Measurements from ENCODE around the gene THOC5.

THOC5 gene

GRCh38 chr22:29531419-29531818, 22.1 kb downstream of the THOC5 start:
- peaks cover 3% of the 10 kb centered on the region for H3K9me3 Mint-ChIP-seq
- no peak overlapping the region for H3K4me3 Mint-ChIP-seq
- H3K36me3 Mint-ChIP-seq = peaks cover 72% of the 10 kb centered on the region
- H3K27me3 Mint-ChIP-seq = no peaks in the 10 kb centered on the region
- no peaks in the 10 kb centered on the region for H3K4me1 Mint-ChIP-seq
- no peak overlapping the region for H3K27ac Mint-ChIP-seq
- ATAC-seq = no peak

- no peaks in the 10 kb centered on the region for H3K4me1 Mint-ChIP-seq
- no peaks in the 10 kb centered on the region for H3K27me3 Mint-ChIP-seq
- ATAC-seq = no peak
- no peak overlapping the region for H3K27ac Mint-ChIP-seq
- H3K36me3 Mint-ChIP-seq = peaks cover 72% of the 10 kb centered on the region
- no peak overlapping the region for H3K4me3 Mint-ChIP-seq
- H3K9me3 Mint-ChIP-seq = peaks cover 3% of the 10 kb centered on the region
These were observed 22.8 kb downstream of the THOC5 start for GRCh38 chr22:29530716-29531115.

GRCh38 chr22:29528144-29528543, 25.4 kb downstream of the THOC5 start:
- Mint-ChIP-seq H3K4me3 (no peak overlapping the region), H3K36me3 (peaks cover 77% of the 10 kb centered on the region), H3K4me1 (no peaks in the 10 kb centered on the region), H3K27me3 (no peaks in the 10 kb centered on the region), H3K9me3 (no peaks in the 10 kb centered on the region), H3K27ac (no peak overlapping the region)
- ATAC-seq = no peak

- Mint-ChIP-seq H3K9me3 (no peaks in the 10 kb centered on the region), H3K27ac (no peak overlapping the region), H3K27me3 (no peaks in the 10 kb centered on the region), H3K36me3 (peaks cover 76% of the 10 kb centered on the region), H3K4me1 (no peaks in the 10 kb centered on the region), H3K4me3 (no peak overlapping the region)
- peak; percentile 82 for ATAC-seq
These were observed 28.9 kb downstream of the THOC5 start for GRCh38 chr22:29524442-29525191.

GRCh38 chr22:29523761-29524160, 29.8 kb downstream of the THOC5 start:
- H3K27ac Mint-ChIP-seq = no peak overlapping the region
- no peak overlapping the region for H3K4me3 Mint-ChIP-seq
- no peaks in the 10 kb centered on the region for H3K4me1 Mint-ChIP-seq
- peaks cover 73% of the 10 kb centered on the region for H3K36me3 Mint-ChIP-seq
- no peak for ATAC-seq
- no peaks in the 10 kb centered on the region for H3K27me3 Mint-ChIP-seq
- H3K9me3 Mint-ChIP-seq = no peaks in the 10 kb centered on the region

DNA sequence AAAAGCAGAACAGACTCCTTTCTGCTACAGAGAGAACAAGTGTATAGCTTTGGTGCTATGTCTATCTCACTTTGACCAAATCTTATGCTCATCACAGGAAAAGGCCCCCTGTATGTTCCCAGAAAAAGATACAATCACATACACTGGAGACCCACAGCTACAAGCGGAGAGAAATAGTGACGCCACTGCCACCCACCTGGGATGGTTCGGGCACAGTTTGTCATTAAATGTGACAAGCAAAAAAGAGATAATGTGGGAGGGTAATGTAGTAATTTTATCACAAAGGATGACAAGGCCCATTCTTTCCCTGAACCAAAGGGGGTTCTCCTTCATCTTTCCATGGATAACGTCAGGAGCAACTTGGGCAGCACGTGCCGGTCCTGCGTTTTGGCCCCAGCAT, 32.0 kb downstream of the THOC5 start:
- Mint-ChIP-seq H3K27ac (no peak overlapping the region), H3K4me3 (no peak overlapping the region), H3K27me3 (no peaks in the 10 kb centered on the region), H3K4me1 (no peaks in the 10 kb centered on the region), H3K9me3 (no peaks in the 10 kb centered on the region), H3K36me3 (peaks cover 71% of the 10 kb centered on the region)
- no peak for ATAC-seq

DNA sequence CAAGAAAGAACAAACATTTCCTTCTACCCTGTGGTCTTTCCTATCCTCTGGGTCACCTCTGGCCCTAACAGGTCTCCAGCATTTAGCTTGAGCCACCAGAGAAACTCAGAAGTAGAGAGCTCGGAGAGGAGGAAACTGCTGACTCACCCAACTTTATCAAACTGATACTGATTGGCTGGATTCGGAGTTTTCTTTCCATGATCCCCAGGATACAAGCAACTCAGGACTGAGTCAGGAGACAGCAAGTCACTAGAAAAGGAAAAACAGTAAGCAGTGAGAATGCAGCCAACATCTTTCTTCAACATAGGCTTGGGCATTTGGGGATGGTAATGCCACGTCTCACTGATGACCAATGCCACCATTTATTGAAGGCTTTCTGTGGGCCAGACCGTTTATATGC, 32.7 kb downstream of the THOC5 start:
- Mint-ChIP-seq H3K4me3 (no peak overlapping the region), H3K36me3 (peaks cover 71% of the 10 kb centered on the region), H3K27ac (no peak overlapping the region), H3K9me3 (no peaks in the 10 kb centered on the region), H3K27me3 (no peaks in the 10 kb centered on the region), H3K4me1 (no peaks in the 10 kb centered on the region)
- no peak for ATAC-seq

DNA sequence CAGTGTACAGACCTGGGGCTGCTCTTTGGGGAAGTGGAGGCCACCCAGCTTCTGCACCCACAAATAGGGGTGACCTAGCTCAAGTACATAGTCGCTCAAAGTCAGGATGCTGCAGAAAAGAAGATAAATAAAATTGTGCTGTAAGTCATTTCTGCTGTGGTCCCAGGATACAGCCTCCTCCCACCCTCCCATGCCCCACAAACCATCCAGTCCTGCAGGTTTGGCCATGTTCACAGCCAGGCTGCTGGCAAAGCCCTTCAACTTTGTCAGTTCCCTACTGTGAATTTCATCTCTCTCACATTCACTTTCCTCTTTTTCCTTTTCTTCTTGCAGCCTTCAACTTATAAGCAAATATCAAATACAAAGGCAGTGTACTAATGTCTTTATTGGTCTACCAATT, 33.6 kb downstream of the THOC5 start:
- Mint-ChIP-seq H3K4me3 (no peak overlapping the region), H3K9me3 (no peaks in the 10 kb centered on the region), H3K27me3 (no peaks in the 10 kb centered on the region), H3K27ac (no peak overlapping the region), H3K4me1 (no peaks in the 10 kb centered on the region), H3K36me3 (peaks cover 73% of the 10 kb centered on the region)
- ATAC-seq = no peak

DNA sequence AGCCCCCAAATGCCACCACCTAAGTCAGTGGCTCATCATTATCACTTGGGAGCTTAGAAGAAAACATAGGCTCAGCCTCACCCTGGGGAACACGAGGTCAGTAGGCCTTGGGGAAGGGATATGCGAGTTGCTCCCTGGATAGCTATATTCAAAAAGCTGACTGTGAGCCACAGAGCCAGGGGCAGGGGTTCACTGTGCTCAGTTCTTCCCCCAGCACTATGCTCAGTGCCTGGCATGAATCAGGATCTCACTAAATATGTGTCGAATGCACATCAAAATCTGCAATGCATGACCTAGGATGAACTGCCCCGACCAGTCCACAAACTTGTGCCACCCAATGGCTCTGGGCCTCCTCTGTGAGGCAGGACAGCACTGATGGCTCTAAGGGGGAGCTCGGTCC, 35.1 kb downstream of the THOC5 start:
- Mint-ChIP-seq H3K9me3 (no peaks in the 10 kb centered on the region), H3K27me3 (no peaks in the 10 kb centered on the region), H3K4me1 (no peaks in the 10 kb centered on the region), H3K4me3 (no peak overlapping the region), H3K36me3 (peaks cover 57% of the 10 kb centered on the region), H3K27ac (no peak overlapping the region)
- no peak for ATAC-seq

GRCh38 chr22:29517215-29517908, 36.2 kb downstream of the THOC5 start:
- H3K27ac Mint-ChIP-seq = no peak overlapping the region

DNA sequence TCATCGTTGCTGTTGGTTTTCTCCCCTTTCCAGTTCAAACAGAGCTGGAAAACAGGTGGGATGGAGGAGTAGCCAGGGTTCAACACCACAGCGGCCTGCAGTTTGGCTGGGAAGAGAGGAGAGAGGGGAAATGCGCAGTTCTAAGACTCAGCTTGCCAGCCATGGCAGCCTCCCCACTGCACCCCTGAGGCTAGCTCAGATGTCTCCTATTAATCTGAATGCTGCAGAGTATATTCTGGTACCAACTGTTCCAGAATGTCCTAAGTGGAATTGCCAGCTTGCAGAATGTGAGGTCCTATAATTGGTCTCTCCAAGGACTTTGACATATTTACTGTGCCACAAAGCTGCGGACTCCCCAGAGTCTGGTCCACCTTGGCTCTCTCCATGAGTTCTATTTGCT, 41.5 kb downstream of the THOC5 start:
- no peak overlapping the region for H3K27ac Mint-ChIP-seq
- H3K27me3 Mint-ChIP-seq = no peaks in the 10 kb centered on the region
- H3K36me3 Mint-ChIP-seq = peaks cover 77% of the 10 kb centered on the region
- no peak for ATAC-seq
- H3K4me3 Mint-ChIP-seq = no peak overlapping the region
- peaks cover 14% of the 10 kb centered on the region for H3K4me1 Mint-ChIP-seq
- no peaks in the 10 kb centered on the region for H3K9me3 Mint-ChIP-seq

More at GRCh38 chr22:29517215-29517908, 36.2 kb downstream of the THOC5 start:
- peaks cover 56% of the 10 kb centered on the region for H3K36me3 Mint-ChIP-seq
- no peaks in the 10 kb centered on the region for H3K4me1 Mint-ChIP-seq
- no peaks in the 10 kb centered on the region for H3K27me3 Mint-ChIP-seq
- H3K9me3 Mint-ChIP-seq = no peaks in the 10 kb centered on the region
- no peak overlapping the region for H3K4me3 Mint-ChIP-seq
- no peak for ATAC-seq

- H3K36me3 Mint-ChIP-seq = peaks cover 77% of the 10 kb centered on the region
These were observed 42.3 kb downstream of the THOC5 start for GRCh38 chr22:29511126-29511862.

DNA sequence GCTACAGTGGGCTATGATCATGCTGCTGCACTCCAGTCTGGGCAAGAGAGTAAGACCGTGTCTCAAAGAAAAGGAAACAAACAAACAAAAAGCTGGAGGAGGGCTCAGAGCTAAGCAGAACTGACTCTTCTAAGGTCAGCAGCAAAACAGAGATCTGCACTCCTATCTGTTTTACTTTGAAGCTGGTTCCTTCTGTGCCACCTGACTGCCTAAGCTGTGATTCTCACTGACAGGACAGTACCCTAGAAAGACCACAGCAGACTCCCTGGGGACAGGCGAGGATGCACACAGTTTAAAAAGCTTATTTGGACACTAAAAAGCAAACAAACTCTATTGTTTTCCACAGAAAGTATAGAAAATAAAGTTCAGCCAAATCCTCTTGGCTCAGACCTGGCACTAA, 43.0 kb downstream of the THOC5 start:
- H3K27ac Mint-ChIP-seq = peak overlapping the region; percentile 17
- H3K9me3 Mint-ChIP-seq = no peaks in the 10 kb centered on the region
- ATAC-seq = peak; percentile 60
- peaks cover 70% of the 10 kb centered on the region for H3K36me3 Mint-ChIP-seq
- H3K4me1 Mint-ChIP-seq = peaks cover 14% of the 10 kb centered on the region
- no peak overlapping the region for H3K4me3 Mint-ChIP-seq
- no peaks in the 10 kb centered on the region for H3K27me3 Mint-ChIP-seq

More at GRCh38 chr22:29511126-29511862, 42.3 kb downstream of the THOC5 start:
- H3K4me3 Mint-ChIP-seq = no peak overlapping the region
- no peaks in the 10 kb centered on the region for H3K27me3 Mint-ChIP-seq
- H3K27ac Mint-ChIP-seq = no peak overlapping the region
- H3K4me1 Mint-ChIP-seq = peaks cover 14% of the 10 kb centered on the region
- ATAC-seq = no peak
- no peaks in the 10 kb centered on the region for H3K9me3 Mint-ChIP-seq

DNA sequence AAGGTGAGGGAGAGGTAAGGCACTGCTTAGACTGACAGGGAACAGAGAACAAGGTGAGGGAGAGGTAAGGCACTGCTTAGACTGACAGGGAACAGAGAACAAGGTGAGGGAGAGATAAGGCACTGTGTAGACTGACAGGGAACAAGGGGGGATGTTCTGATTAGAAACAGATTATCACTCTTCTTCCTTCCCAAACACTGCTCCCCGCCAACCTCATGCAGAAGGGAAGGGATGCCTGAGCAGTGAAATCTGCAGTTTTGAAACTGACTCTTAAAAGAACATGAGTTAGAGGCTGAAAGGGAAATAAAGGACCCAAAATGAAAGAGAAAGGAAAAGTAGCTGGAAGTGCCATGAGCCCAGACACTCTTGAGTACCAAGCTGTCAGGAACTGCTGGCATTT, 43.7 kb downstream of the THOC5 start:
- no peak for ATAC-seq
- no peak overlapping the region for H3K4me3 Mint-ChIP-seq
- peak overlapping the region; percentile 17 for H3K27ac Mint-ChIP-seq
- H3K27me3 Mint-ChIP-seq = no peaks in the 10 kb centered on the region
- H3K9me3 Mint-ChIP-seq = no peaks in the 10 kb centered on the region
- H3K4me1 Mint-ChIP-seq = peaks cover 14% of the 10 kb centered on the region
- H3K36me3 Mint-ChIP-seq = peaks cover 64% of the 10 kb centered on the region

GRCh38 chr22:29509298-29509697, 44.3 kb downstream of the THOC5 start:
- peaks cover 14% of the 10 kb centered on the region for H3K4me1 Mint-ChIP-seq
- no peak overlapping the region for H3K4me3 Mint-ChIP-seq
- peak overlapping the region; percentile 50 for H3K27ac Mint-ChIP-seq
- no peaks in the 10 kb centered on the region for H3K9me3 Mint-ChIP-seq
- H3K36me3 Mint-ChIP-seq = peaks cover 64% of the 10 kb centered on the region
- ATAC-seq = no peak
- H3K27me3 Mint-ChIP-seq = no peaks in the 10 kb centered on the region

Data from stimulated activated memory B cell treated with anti-CD40 and anti-IgM and Interleukin-4, amounts not matched to agents 10 μg/mL and 1 μg/mL and 100 μg/mL, for 72 hours (primary cell).